Panc1 (cell line): ENCODE results near the gene SCN8A.

Source experiments
- CTCF ChIP-seq: fragments of 450-650 bp; IDR thresholded peaks from 2 replicates; pipeline ENCODE4 v1.5.1; 2017; ENCODE audit warnings: mild to moderate bottlenecking
- POLR2AphosphoS5 ChIP-seq: IDR thresholded peaks from 2 replicates; pipeline ENCODE4 v1.6.1; 2012; ENCODE audit warnings: mild to moderate bottlenecking, low read depth, low read length, moderate library complexity
- REST ChIP-seq, 2 experiments: IDR thresholded peaks; 2 replicates each; pipeline ENCODE4 v1.6.1; 2011 to 2012; ENCODE audit warnings: low read depth in 2 of 2, control low read depth in 1 of 2, low read length in 1 of 2, mild to moderate bottlenecking in 1 of 2, moderate library complexity in 1 of 2; ENCODE audit not compliant: insufficient read depth in 1 of 2
- TCF7L2 ChIP-seq: IDR thresholded peaks from 2 replicates; pipeline ENCODE4 v1.6.1; 2011; ENCODE audit warnings: mild to moderate bottlenecking, low read depth, low read length, inconsistent platforms

DNA sequence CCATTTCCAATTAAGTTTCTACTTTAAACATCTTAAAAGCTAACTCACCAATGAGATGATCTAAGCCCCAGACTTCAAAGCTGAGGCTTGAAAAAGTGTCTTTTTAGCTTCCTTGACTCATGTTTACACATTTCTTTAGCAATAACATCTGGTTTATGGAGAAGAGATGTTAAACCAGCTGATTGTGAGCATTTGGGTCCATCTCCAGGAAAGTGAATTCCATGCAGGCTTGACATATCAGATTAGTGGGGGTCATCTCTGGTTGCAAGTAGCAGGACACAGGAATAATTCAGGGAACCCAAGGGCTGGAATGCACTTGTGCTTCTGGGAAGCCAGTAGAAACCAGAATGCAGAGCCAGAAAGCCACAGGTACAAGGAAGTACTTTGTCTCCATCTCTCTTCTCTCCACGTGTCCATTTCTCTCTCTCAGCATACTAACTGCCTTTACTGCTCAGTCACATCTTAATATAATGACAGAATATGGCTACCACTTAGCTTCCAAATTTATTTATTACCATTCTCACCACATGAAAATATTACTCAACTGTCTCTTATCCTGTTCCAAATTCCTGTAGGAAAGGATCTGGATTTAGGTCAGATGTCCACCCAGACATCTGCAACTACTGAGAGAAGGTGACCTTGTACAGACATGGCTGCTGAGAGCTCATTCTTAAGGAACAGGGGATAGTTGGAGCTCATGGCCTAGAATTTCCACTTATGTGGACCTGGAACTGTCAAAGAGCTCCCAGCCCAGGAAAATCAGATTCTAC is 104.4 kb downstream of the SCN8A start:
- no peak for TF ChIP-seq POLR2AphosphoS5
- no peak for TF ChIP-seq CTCF
- TF ChIP-seq TCF7L2: no peak
- no peak for TF ChIP-seq REST (IDR thresholded peaks at IDR 0.05; ENCODE audit: insufficient read depth in 1 of 2, low read depth in 2 of 2, low read length in 1 of 2)
